GM12873 (cell line): ENCODE results near the gene KCNK6.
A peak's percentile ranks its signal among the peaks of the same experiment; 100 is the strongest.

Experiments
- TF ChIP-seq, protein P1 (sequence below): IDR thresholded peaks from 2 replicates; pipeline ENCODE4 v1.5.1; 2012; ENCODE audit warnings: low read depth, mild to moderate bottlenecking, moderate library complexity, low read length, control low read depth; ENCODE audit not compliant: insufficient read depth; ENCODE audit errors: missing control alignments

Gene KCNK6

GRCh38 chr19:38360351-38360750 lies 40.7 kb downstream of the KCNK6 start:
- TF ChIP-seq, protein P1, sequence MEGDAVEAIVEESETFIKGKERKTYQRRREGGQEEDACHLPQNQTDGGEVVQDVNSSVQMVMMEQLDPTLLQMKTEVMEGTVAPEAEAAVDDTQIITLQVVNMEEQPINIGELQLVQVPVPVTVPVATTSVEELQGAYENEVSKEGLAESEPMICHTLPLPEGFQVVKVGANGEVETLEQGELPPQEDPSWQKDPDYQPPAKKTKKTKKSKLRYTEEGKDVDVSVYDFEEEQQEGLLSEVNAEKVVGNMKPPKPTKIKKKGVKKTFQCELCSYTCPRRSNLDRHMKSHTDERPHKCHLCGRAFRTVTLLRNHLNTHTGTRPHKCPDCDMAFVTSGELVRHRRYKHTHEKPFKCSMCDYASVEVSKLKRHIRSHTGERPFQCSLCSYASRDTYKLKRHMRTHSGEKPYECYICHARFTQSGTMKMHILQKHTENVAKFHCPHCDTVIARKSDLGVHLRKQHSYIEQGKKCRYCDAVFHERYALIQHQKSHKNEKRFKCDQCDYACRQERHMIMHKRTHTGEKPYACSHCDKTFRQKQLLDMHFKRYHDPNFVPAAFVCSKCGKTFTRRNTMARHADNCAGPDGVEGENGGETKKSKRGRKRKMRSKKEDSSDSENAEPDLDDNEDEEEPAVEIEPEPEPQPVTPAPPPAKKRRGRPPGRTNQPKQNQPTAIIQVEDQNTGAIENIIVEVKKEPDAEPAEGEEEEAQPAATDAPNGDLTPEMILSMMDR, result no peak

GRCh38 chr19:38360839-38361631 lies 41.4 kb downstream of the KCNK6 start:
- TF ChIP-seq, protein P1, result no peak

DNA sequence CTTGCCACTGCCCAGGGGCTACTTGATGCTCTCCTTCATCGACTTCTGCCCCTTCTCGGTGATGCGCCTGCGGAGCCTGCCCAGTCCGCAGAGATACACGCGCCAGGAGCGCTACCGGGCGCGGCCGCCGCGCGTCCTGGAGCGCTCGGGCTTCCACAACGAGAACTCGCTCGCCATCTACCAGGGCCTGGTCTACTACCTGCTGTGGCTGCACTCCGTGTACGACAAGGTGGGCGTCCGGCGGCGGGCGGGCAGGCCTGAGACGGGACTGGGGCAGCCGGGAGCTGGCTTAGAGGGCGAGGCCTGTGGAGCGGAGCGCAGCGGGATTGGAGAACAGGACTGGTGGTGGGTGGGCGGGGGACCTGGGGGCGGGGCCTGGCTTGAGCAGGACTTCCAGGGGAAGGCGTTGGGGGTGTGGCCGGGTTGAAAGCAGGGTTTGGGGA lies 42.0 kb downstream of the KCNK6 start:
- TF ChIP-seq, protein P1, result peak; percentile 44

GRCh38 chr19:38362076-38362945 lies 42.7 kb downstream of the KCNK6 start:
- TF ChIP-seq, protein P1, result no peak

DNA sequence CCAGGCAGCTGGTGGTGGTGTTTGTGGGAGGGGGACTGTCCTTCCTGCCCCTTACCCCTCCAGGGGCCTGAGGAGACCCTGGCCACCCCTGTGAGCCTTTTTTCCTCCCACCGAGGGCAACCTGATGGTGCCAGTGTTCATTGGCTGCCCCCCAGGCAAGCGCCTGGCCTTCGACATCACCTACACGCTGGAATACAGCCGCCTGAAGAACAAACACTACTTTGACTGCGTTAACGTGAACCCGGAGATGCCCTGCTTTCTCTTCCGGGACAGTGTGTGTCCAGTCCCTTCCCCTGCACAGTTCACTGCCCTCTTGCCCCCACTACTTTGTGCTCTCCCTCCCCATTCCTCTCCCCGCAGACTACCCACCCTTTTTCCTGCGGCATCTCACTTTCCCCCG lies 47.4 kb downstream of the KCNK6 start:
- TF ChIP-seq, protein P1, result no peak

DNA sequence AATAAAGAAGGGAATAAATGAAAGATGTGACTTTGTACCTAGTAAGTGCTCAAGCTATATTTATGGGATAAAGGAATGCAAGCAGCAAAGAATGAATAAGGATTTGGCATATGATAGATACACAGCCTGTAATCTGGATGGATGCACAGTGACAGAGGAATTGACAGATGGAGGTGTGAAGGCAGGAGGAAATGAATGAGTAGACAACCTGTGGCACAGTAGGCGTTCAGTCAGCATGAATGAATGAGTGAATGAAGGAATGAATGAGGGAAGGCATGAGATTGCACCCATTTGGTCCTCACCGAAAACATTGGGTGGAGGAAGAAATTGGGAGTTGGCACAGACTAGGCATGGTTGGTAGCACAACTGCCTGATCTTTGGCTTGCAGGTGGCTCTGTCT lies 49.9 kb downstream of the KCNK6 start:
- TF ChIP-seq, protein P1, result no peak

GRCh38 chr19:38370299-38370698 lies 50.7 kb downstream of the KCNK6 start:
- TF ChIP-seq, protein P1, result no peak
